Fibroblast of pulmonary artery (primary cell): ENCODE data around the gene LINC00305.

Experiments used
- DNase-seq: peaks from one replicate; pipeline ENCODE4 v3.0.0-alpha.2; 2010; ENCODE audit warnings: low read depth
- H3K4me3 ChIP-seq: replicated peaks from 2 replicates; pipeline ENCODE4 v1.5.1; 2011; ENCODE audit warnings: low read depth, mild to moderate bottlenecking, control low read depth, low read length, moderate library complexity
- CTCF ChIP-seq: IDR thresholded peaks from 2 replicates; pipeline ENCODE4 v1.5.1; 2011; ENCODE audit warnings: mild to moderate bottlenecking, control low read depth, low read length, inconsistent platforms; ENCODE audit errors: missing control alignments

The LINC00305 gene

GRCh38 chr18:64083916-64084315 is 65.0 kb downstream of the LINC00305 start:
- H3K4me3 ChIP-seq = no peak overlapping the region
- TF ChIP-seq CTCF = no peak
- DNase-seq = no peak

- no peak for TF ChIP-seq CTCF
- no peak overlapping the region for H3K4me3 ChIP-seq
- DNase-seq = no peak
These were observed 66.4 kb downstream of the LINC00305 start for GRCh38 chr18:64082513-64082912.

- DNase-seq = no peak
- TF ChIP-seq CTCF = no peak
- H3K4me3 ChIP-seq = no peak overlapping the region
These were observed 66.8 kb downstream of the LINC00305 start for GRCh38 chr18:64082054-64082453.

- H3K4me3 ChIP-seq = no peak overlapping the region
- no peak for DNase-seq
- no peak for TF ChIP-seq CTCF
These were observed 74.9 kb downstream of the LINC00305 start for GRCh38 chr18:64073971-64074370.

- no peak for TF ChIP-seq CTCF
- no peak for DNase-seq
- H3K4me3 ChIP-seq = no peak overlapping the region
These were observed 93.9 kb downstream of the LINC00305 start for GRCh38 chr18:64055019-64055418.

GRCh38 chr18:64053246-64053645 is 95.6 kb downstream of the LINC00305 start:
- H3K4me3 ChIP-seq = no peak overlapping the region
- no peak for TF ChIP-seq CTCF
- DNase-seq = no peak

- no peak for DNase-seq
- TF ChIP-seq CTCF = no peak
- no peak overlapping the region for H3K4me3 ChIP-seq
These were observed 96.1 kb downstream of the LINC00305 start for GRCh38 chr18:64052772-64053171.
